ENCODE measurements around the gene XPR1. TPM values are rescaled to one million over a fixed set of nuclear protein-coding genes. Genes with fewer than 3 reads are reported as not detected.
"Not testable (repeated sequence)": the region's sequence is repeated elsewhere in the genome, so short reads cannot be mapped to it uniquely, and the experiment has no call there.

XPR1 gene
- total and polyA plus RNA-seq, 2 of the 8 experiments (the other 6 are each of a cell fraction or from before 2014, with no cell fraction given): 28.6 to 43.9 TPM

GRCh38 chr1:180821970-180822369 lies 190.1 kb downstream of the XPR1 start (continued):
- TF ChIP-seq RNF2 (IDR thresholded peaks at IDR 0.05; ENCODE audit: borderline replicate concordance, low read depth, low read length, missing control alignments, poor library complexity, severe bottlenecking) (no peak), NANOG (IDR thresholded peaks at IDR 0.05; ENCODE audit: insufficient read depth, low read depth, low read length, poor library complexity, severe bottlenecking) (no peak), KDM4A (IDR thresholded peaks at IDR 0.05; ENCODE audit: low read depth, low read length, severe bottlenecking) (no peak), E2F6 (IDR thresholded peaks at IDR 0.05) (no peak)

GRCh38 chr1:180831507-180831906 lies 199.7 kb downstream of the XPR1 start:
- not testable (repeated sequence) for FAIRE-seq; H2BK20ac ChIP-seq (ENCODE audit: low read length)

More at GRCh38 chr1:180831507-180831906, 199.7 kb downstream of the XPR1 start:
- H4K8ac ChIP-seq (ENCODE audit: extremely low read depth, insufficient read depth, low read length); POLR2A ChIA-PET (ENCODE audit: partially characterized antibody); H2BK120ac ChIP-seq (replicated peaks; ENCODE audit: low read depth, low read length); H3K79me2 ChIP-seq (ENCODE audit: control insufficient read depth in 1 of 2, insufficient read depth in 2 of 2, low read length in 2 of 2); H3K27me3 ChIP-seq (replicated peaks in 1 of 4; ENCODE audit: control insufficient read depth in 3 of 4, extremely low read depth in 1 of 4, insufficient read depth in 3 of 4, low read length in 3 of 4); H3K23me2 ChIP-seq (ENCODE audit: low read depth, low read length); H3K4ac ChIP-seq (replicated peaks; ENCODE audit: insufficient read length, low read depth, low read length); H3K36me3 ChIP-seq (ENCODE audit: control insufficient read depth in 2 of 4, insufficient read depth in 4 of 4, low read length in 3 of 4); H2AFZ ChIP-seq (ENCODE audit: low read length); H4K20me1 ChIP-seq (replicated peaks in 1 of 2; ENCODE audit: control insufficient read depth in 1 of 2, insufficient read depth in 2 of 2, low read length in 2 of 2); H4K91ac ChIP-seq (replicated peaks; ENCODE audit: insufficient read length, low read length); H3K14ac ChIP-seq (ENCODE audit: insufficient read length); H3K18ac ChIP-seq (ENCODE audit: extremely low read depth, low read length); H2BK5ac ChIP-seq (ENCODE audit: low read depth, low read length); H3K9me3 ChIP-seq (ENCODE audit: insufficient read depth in 2 of 2, low read depth in 1 of 2, low read length in 1 of 2); H2AK5ac ChIP-seq (ENCODE audit: low read depth, low read length); DNase-seq (ENCODE audit: low read depth in 1 of 2, low spot score in 2 of 2); H2BK12ac ChIP-seq (ENCODE audit: low read depth, low read length); H3K4me3 ChIP-seq (ENCODE audit: extremely low read depth in 1 of 4, insufficient read depth in 2 of 4, low read depth in 3 of 4, low read length in 4 of 4); H3K4me1 ChIP-seq (replicated peaks in 1 of 4; ENCODE audit: control insufficient read depth in 3 of 4, insufficient read depth in 4 of 4, low read length in 3 of 4); H3K23ac ChIP-seq (ENCODE audit: insufficient read length); H2BK15ac ChIP-seq (ENCODE audit: low read length); H3K79me1 ChIP-seq (ENCODE audit: low read depth, low read length); H3K4me2 ChIP-seq (ENCODE audit: insufficient read depth in 1 of 2, low read depth in 2 of 2, low read length in 2 of 2); H3K9ac ChIP-seq (replicated peaks in 1 of 4; ENCODE audit: extremely low read depth in 1 of 4, low read depth in 3 of 4, low read length in 3 of 4); H3K56ac ChIP-seq (replicated peaks; ENCODE audit: insufficient read length, low read depth, low read length); H4K5ac ChIP-seq (ENCODE audit: insufficient read length, low read depth, low read length); H3K27ac ChIP-seq (ENCODE audit: low read depth, low read length); CTCF ChIA-PET (ENCODE audit: partially characterized antibody): not testable (repeated sequence)
- whole genome bisulfite sequencing, 2 experiments (ENCODE audit: extremely low coverage in 1 of 2, insufficient coverage in 1 of 2, insufficient read length in 1 of 2, insufficient replicate concordance in 2 of 2, low coverage in 1 of 2, low lambda C conversion rate in 2 of 2, missing lambda C conversion rate in 1 of 2): 82% methylated on average over 2 of the region's 2 CpGs; no CpG with 5 or more reads in 1 of the 2 experiments

All from H1 (cell line).